D721Med (cell line): ENCODE measurements around the gene NMRK1.

Source experiments
- DNase-seq: peaks from one replicate; pipeline ENCODE4 v3.0.0; 2011; ENCODE audit warnings: low spot score; ENCODE audit not compliant: insufficient read length
- FAIRE-seq: peaks from 2 replicates; lab custom pipeline; 2011; peaks lifted over from hg19 to GRCh38; lab: Jason Lieb, UNC
- TF ChIP-seq, protein P1 (sequence below): IDR thresholded peaks from 2 replicates; pipeline ENCODE4 v1.5.1; 2012; ENCODE audit warnings: mild to moderate bottlenecking, control low read depth; ENCODE audit not compliant: insufficient read depth; ENCODE audit errors: missing control alignments

The NMRK1 gene

GRCh38 chr9:75087289-75087823, 599 bp downstream of the NMRK1 start:
- TF ChIP-seq, protein P1, sequence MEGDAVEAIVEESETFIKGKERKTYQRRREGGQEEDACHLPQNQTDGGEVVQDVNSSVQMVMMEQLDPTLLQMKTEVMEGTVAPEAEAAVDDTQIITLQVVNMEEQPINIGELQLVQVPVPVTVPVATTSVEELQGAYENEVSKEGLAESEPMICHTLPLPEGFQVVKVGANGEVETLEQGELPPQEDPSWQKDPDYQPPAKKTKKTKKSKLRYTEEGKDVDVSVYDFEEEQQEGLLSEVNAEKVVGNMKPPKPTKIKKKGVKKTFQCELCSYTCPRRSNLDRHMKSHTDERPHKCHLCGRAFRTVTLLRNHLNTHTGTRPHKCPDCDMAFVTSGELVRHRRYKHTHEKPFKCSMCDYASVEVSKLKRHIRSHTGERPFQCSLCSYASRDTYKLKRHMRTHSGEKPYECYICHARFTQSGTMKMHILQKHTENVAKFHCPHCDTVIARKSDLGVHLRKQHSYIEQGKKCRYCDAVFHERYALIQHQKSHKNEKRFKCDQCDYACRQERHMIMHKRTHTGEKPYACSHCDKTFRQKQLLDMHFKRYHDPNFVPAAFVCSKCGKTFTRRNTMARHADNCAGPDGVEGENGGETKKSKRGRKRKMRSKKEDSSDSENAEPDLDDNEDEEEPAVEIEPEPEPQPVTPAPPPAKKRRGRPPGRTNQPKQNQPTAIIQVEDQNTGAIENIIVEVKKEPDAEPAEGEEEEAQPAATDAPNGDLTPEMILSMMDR = no peak
- FAIRE-seq (no peak), DNase-seq (no peak)

- FAIRE-seq = no peak
- no peak for DNase-seq
Measured at GRCh38 chr9:75086541-75087288, 1.2 kb downstream of the NMRK1 start.

GRCh38 chr9:75085640-75086039, 2.3 kb downstream of the NMRK1 start:
- TF ChIP-seq, protein P1 = no peak
- no peak for FAIRE-seq
- DNase-seq = no peak

More at GRCh38 chr9:75086541-75087288, 1.2 kb downstream of the NMRK1 start:
- TF ChIP-seq, protein P1 = no peak

DNA sequence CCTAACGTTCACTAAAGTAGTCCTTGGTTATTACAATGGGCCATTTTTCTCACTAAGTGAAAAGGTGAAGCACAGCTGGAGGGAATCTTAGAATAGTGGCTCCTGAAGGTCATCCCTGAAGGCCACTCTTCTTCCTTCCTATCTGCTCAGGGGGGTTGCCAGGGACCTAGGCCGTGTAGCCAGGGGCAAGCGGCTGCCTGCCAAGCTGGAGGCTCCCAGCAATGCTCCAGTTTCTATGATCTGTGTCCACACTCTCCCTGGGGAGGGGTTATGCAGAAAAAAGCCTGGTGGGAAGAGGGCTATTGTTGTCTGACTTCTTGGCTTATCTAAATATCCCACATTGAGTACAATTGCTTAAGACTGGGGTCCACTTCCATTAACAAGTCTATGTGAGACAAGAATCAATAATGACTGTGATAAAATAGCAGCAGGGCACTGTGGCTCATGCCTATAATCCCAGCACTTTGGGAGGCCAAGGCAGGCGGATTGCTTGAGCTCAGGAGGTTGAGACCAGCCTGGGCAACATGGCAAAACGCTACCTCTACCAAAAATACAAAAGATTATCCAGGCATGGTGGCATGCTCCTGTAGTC, 3.8 kb downstream of the NMRK1 start:
- TF ChIP-seq, protein P1 = no peak
- FAIRE-seq = no peak

GRCh38 chr9:75083188-75083970, 4.6 kb downstream of the NMRK1 start:
- TF ChIP-seq, protein P1 = no peak
- DNase-seq = no peak
- no peak for FAIRE-seq

More for the DNA sequence above, 3.8 kb downstream of the NMRK1 start:
- DNase-seq = no peak

DNA sequence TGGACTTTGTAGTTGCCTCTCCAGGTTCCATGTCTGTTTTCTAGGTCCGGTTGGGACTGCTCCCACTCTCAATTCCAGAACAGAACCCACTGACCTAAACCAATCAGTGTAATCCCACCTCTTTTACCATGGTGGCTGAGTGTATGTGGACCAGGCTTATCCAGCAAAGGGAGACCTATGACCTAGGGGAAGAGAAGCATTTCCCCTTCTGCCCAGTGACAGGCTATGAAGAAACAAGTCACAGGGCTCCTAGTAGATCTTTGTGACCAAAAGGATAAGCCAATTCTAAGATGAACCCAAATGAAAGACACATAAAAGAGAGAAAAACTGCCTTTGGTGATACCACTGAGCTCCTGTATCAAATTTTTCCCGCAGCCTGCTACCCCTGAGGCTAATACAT, 6.3 kb downstream of the NMRK1 start:
- FAIRE-seq (no peak), DNase-seq (no peak)
- TF ChIP-seq, protein P1 = no peak
